NOMO-1 treated with dmso at 0.1 percent for 144 hours (cell line): ENCODE results near the gene TCF7L2.

Experiments used
- DNase-seq: peaks from one replicate; lab custom pipeline; 2025; ENCODE audit not compliant: unreplicated experiment; lab: John Stamatoyannopoulos, UW

The TCF7L2 gene

DNA sequence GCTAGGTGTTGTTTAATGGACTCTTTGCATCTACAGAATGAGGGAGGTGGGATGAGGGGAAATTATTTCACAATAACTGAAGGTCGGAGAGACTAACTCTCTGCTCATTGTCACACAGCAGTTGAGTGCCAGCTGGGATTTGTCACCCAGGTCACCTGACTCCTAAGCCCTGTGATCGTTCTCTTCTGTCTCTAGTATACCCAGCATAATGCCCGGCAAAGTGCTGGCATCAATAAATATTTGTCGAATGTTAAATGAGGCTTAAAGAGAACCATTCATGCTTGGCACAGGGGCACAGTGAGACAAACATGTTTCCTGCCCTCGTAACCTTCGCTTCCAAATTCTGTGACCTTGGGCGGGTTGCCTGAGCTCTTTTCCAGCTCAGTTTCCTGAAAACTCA, 70.8 kb downstream of the TCF7L2 start:
- DNase-seq = no peak

DNA sequence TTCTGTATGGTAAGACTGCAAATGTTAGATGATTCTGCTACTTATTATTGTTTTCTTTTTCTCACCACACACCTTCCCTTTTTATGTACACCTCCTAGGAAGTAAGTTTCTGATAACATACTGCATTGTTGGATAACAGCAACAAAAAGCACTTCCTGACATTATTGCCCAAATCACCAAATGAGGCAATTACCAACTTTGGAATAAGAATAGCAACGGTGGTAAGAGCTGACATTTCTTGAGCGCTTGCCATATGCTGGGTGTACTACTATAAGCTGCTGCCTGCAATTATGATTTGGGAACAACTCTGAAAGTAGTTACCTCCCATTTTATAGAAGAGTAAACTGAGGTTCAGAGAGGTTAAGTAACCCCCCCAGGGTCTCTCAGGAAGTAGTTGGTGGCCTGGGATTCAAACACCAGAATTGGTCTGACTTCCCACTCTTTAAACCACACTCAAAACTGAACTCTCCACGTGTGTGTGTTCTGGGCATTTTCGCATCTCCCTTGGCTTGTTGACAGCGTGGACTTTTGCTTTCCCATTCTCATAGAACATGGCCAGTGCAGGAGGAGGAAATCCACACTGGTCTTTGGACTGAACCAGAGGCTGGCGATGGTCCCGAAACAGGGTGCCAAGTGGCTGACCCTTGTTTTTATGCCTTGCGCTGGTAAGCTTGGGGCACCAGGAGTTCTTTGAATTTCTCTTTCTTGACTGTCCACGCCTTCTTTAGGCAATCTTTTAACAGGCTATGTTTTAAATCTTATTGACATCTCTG, 71.4 kb downstream of the TCF7L2 start:
- no peak for DNase-seq

DNA sequence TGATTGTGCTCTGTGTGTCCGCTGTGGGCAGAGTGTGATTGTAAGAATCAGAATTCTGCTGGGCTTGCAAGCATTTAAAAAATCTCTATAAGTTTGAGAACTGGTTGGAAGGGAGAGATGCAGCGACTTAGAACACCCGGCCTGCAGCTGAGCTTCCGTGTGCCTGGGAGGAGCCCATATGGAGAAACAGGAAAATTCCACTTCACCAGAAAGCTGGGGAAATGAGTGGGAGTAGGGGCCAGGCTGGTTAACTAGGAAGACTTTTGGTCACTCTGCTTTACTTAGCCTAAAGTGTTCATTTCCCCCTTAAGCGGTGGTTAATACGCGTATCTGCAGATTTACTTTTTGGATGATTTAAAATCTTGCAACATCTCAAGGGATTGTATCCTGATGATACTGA, 72.2 kb downstream of the TCF7L2 start:
- DNase-seq = no peak

DNA sequence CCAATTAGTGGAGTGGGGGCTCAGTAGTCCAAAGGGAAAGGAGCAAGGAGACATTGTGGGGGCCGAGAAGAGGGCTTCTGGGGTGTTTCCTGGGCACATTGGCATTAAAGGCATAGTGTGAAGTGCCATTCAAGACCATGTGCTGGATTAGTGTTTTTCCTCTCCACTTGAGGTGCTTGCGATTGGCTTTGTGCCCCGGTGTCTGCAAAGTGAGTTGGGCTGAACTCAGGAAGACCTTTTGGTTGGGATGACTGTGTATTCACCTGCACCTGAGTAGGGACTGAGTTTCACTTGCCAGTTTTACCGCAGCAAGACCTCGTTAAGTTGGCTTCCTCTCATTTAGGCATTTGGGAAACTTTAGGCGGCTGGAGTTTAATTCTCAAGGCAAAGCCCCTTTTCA, 73.0 kb downstream of the TCF7L2 start:
- no peak for DNase-seq

DNA sequence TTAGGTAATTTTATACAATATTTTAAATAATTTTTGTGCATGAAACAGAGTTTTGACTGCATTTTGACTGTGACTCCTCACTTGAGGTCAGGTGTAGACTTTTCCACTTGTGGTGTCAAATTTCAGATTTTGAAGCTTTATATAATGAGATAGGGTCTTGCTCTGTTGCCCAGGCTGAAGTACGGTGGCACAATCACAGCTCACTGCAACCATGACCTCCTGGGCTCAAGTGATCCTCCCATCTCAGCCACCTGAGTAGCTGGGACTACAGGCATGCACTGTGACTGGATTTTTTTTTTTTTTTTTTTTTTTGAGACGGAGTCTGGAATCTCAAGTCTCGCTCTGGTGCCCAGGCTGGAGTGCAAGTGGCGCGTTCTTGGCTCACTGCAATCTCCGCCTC, 74.9 kb downstream of the TCF7L2 start:
- DNase-seq = no peak

DNA sequence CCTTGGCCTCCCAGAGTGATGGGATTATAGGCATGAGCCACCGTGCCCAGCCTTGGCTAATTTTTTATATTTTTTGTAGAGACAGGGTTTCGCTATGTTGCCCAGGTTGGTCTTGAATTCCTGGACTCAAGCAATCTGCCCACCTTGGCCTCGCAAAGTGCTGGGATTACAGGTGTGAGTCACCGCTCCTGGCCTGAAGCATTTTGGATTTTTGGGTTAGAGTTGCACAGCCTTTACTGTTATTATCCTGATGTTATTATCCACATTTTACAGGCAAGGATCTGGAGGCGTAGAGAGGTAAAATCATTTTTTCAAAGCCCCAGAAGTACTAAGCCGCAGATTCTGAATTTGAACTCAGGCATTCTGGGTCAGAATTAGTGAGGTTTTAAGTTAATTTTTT, 75.4 kb downstream of the TCF7L2 start:
- no peak for DNase-seq

DNA sequence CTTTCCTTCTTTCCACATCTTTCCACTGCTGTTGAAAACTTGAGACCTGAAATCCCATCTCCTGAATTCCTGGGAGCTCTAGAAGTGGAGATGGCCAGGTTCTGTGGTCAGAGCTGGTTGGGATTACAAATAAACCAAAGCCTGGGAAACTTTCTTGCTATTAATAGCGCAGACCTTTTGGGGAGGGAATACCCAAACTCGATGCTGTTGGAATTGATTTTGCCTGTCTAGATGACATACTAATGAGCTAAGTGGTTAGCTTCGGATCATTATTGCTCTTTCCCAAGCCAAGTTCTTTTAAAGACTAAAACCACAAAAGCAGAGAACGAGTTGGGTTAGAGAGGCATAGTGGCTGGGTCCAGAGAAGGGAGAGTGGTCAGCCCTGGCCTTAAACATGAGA, 76.6 kb downstream of the TCF7L2 start:
- no peak for DNase-seq

DNA sequence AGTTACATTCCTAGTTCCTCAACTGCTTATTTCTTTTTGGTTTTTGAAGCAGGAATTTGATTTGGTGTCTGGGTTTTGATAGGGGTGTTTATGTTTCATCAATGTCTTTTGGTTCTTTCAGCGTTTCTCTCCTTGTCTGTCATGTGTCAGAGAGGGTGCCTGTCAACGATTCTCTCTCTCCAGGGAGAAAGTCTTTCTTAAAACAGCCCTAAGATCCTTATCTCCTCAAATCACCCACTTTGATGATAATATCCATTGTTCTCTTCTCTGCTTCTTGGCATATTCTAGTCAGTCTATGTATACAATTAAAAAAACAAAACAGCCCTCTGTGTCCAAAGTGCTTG, 77.2 kb downstream of the TCF7L2 start:
- DNase-seq = no peak

DNA sequence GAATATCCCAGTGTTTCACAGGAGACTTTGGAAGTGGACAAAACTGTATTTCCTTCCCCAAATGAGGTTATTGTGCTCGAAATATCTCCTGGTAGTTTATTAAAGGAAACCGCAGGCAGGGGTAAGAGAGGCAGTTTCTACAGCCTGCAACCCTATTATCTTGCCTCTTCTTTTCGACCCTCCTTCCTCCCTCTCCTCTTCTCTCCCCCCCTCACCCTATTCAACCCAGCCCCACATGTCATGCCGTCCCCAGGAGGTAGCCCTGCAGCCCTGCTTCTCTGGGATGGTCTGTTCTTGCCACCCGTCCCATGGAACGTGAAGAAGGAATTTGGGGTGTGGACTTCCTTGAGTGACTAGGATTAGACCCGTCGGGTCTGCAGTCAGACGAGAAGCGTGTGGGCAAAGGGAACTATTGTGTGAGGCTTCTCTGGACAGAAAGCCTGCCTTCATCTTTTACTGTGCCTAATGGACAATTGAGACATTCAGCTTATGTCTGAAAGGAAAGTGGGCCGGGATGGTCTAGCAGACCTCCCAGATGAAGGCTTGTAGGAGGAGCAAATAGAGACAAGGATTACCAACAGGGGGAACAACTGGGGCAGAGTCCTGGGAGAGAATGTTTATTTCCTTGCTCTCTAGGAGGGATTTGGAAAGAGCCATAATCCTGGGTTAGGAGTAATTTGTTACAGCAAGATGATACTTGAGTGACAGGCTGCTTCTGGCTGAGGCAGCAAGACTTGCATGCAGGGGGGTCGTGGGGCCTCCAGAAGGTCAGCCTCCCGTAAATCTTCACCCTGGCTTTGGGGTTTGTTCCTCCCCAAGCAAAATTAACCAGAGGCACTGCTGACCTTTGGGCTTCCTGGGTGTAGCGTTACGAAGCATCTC, 77.8 kb downstream of the TCF7L2 start:
- peak; percentile 9 for DNase-seq

DNA sequence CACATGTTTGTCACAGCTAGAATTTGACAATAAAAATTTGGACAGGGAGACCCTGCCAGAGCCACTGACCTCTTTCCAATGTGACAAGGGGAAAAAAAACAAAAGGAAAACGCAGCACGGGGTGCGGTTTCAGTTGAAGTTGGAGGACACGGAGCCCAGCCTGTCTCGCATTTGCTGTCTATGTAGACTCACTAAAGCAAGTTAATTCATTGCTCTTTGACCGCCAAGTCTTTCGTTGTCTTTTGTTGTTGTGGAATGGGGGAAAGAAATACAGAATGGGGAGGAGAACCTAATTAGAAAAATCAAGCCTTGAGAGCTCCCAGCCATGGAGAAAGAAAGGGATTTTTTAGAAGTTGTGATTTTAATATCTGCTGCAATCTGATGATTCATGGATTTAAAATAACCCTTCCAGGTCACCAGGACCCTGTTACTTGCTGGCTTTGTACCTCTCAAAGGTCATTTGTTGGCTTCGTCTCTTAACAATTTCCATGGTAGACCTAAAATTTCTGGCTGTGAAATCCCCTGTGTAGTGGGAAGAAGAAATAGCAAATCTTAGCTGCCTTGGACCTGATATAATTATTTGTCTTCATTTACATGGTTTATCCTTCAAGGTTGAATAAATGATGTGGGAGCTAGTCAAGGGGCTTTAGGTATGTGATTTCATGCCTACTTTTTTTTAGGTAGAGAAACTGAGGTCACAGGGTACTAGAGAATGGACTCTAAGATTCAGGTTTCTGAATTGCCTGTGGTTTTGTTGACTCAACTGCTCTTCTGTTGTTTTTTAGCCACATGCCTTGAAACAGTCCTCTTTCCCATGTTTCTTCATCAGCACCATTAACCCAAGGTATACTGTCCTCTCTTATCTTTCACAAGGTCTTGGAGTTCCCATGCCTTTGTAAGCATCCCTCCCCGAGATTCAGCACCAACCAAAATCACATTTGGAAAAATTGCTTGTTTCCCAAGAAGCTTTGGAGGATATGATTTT, 78.7 kb downstream of the TCF7L2 start:
- no peak for DNase-seq

DNA sequence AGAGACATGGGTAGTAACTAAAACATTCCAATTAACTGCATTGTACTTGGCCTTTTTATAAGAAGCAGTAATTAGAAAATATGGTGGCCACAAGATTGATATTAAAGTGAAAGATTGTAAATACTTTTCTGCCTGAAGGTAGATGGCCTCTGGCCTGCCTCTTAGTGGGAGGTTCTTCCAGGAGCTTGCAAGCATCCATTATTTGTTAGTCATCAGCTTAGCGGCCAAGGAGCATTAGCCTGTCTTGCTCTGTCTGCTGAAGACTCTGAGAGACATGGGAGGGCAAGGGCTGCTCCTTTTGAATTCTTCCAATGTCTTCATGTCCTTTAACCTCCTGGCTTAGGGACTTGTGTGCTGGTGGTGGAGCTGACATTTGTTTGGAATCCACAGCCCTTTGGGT, 80.4 kb downstream of the TCF7L2 start:
- no peak for DNase-seq

DNA sequence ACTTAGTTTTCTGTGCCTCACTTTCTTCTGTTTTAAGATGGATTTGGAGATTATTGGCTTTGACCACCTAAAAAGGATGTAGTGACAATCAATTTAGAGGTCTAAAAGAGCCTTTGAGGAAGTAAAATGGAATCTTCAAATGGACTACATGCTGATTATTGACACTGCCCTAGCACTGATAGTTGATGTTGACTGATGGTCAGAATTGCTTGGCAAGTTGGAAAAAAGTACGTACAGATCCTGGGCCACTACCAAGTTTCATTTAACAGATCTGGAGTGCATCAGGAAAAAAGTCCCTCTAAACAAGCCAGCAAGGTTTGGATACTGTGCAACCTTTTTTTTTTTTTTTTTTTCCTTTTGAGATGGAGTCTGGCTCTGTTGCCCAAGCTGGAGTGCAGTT, 81.1 kb downstream of the TCF7L2 start:
- DNase-seq = no peak

DNA sequence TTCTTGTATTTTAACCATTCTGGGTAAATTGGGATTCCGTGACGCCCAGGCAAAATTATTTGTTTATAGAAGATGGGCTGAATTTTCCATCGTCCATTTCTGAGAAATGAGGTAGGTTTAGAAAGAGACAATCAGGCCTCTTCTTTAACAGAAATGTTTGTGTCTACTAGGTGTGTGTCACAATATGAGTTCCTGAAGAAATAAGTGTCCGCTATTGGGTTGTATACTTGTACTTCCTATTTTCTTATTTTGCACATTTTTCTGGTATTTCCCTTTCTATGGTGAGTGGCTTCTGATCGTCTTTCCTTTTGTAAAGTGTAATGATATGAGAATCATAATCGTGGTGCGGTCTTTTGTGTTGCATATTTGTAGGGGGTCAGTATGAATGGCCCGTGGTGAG, 83.9 kb downstream of the TCF7L2 start:
- peak; percentile 12 for DNase-seq

DNA sequence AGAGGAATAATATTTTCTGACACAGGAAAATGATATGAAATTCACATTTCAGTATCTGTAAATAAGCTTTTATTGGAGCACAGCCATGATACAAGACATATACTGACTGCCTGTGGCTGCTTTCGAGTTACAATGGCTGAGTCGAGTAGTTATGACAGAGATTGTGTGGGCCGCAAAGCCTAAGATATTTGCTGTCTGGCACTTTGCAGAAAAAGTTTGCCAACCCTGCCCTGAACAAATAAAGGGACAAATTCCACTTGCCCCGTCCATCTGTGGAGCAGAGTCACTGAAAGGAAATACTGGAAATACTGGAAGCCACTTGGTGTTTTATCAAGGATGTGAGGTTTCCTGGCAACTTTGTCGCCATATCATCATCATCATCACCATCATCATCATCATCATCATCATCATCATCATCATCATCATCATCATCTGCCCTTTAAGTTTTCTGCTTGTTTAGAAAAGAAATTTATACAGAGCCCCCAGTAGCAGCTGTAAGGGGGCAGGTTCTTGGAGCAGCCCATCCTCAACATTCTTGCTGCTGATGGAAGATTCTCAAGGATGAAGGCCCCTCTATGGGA, 85.8 kb downstream of the TCF7L2 start:
- DNase-seq = no peak

DNA sequence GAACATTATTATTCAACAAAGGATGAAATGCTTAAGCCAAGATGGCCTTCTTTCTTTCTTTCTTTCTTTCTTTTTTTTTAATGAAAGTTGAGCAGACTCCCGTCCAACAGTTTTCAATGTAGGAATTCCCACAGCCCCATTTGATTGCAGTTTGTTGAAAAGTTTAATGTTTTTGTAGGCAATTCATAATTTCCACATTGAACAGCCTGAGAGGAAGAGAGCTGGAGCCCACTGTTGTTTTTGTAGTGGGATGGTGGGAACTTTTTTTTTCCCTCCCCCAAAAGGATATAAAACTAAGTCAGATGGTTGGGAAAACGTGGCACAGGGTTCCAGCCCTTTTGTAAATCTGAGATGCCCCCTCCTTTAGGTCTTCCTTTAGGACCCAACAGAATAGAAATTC, 86.6 kb downstream of the TCF7L2 start:
- DNase-seq = no peak

DNA sequence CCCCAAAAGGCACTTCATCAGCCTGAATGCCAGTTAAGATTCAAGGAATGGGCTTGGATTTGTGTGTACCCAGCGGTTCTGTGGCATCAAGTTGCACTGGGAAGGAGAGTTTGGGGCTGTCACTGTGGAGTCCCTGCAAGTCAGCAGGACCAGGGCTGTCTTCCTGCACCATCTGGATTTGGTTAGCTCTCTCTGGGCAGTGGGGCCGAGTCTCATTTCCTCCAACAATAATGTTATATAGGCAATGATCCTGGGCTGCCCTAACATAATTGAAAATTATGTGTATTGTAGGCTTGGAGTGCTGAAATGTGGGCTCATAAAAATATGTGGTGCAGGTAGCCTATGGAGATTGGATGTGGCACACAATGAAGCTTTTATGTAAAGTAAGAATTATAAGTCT, 87.2 kb downstream of the TCF7L2 start:
- no peak for DNase-seq

DNA sequence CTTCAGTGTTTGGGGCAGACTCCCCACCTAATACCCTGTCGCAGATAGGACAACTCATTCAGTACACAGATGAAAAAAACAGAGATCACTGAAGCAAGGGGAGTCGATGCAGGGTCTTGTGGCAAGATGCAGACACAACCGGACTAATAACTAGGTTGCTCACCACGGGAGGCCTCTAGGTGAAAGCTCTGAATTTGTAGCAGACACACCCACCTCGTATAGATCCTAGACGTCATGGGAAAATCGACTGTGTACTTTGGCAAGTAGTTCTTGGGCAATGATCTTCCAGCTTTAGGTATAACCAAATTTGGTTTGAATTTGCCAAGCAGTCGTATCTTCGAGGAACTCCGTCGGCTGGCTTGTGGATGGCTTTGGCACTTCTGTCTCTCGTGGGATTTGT, 88.1 kb downstream of the TCF7L2 start:
- DNase-seq = no peak

DNA sequence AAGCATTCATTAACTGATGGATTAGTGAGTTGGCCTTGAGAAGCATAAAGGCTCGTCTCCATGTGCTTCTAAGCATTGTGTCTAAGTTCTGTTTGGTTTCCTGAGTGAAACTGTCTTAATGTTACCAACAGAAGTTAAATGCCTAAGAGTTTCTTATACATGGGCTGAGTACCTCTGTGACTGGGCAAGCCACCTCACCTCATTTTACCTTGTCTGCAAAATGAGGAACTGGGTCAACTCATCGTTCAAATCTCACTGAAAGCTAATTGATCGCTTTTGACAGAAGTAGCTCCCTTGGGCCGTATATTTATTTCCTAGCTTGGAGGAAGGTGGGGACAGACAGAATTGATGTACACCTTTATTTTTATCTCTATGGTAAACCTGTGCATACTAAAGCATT, 88.9 kb downstream of the TCF7L2 start:
- DNase-seq = no peak

DNA sequence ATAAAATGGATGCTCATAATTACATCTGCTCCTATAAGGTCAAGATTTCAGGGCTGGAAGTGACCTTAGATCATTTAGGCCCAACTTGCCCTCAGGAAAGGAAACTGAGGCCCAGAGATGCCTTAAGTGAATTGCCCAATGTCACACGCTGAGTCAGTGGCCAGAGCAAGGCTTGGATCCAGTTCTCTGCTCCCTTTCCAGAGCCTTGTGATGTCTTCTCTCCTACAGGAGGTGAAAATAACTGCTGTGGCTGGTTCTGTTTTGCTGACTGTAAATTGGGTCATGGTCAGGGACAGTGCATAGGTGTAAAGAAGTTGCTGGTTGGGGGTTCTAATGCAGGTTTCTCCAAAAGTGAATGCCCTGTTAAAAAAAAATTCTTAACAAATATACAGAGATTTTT, 91.3 kb downstream of the TCF7L2 start:
- no peak for DNase-seq

DNA sequence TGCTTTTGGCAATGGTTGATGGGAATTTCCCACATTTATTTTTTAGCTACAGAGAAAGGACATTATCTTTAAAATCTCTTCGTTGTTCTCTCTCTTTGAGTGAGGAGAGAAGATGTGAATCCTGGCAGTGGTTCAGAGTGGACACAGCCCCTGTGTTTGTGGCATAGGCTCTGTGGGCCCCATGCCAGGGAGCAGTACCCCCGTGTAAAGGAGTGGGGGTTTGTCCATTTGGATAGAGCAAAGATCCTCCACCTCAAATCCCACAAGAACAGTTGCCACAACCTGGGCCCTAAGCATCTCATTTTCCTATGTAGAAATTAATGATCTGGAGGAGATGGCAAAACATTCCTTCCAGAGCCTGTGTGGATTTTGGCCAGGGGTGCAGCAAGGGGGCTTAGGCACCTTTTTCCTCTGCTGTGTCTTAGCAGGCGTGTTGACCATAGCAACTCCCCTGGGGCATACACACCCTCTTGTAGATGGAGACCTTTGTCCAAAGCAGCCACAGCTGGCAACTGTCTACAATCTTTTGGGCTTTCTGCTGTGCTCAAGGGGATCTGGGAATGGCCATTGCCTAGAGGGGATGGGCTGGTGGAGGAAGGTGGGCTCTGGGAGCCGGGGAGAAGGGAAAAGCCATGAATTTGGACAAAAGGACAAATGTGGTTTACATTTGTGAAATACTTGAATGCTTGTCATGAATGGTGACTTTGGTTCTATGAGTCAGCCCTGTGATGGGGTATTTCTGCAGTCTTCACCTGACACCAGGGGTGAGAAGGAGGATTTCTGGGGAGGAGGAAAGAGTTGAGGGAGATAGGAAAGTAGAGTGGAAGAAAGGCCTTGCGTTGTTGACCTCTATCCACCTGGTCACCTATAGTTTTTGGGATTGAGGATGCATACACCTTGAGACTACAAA, 92.0 kb downstream of the TCF7L2 start:
- DNase-seq = no peak
